ENCODE measurements around the gene SV2A. TPM values are rescaled to one million over a fixed set of nuclear protein-coding genes. Genes with fewer than 3 reads are reported as not detected.

Gene SV2A
- total RNA-seq, 1 donor from 2014 or later, result 1.1 TPM

DNA sequence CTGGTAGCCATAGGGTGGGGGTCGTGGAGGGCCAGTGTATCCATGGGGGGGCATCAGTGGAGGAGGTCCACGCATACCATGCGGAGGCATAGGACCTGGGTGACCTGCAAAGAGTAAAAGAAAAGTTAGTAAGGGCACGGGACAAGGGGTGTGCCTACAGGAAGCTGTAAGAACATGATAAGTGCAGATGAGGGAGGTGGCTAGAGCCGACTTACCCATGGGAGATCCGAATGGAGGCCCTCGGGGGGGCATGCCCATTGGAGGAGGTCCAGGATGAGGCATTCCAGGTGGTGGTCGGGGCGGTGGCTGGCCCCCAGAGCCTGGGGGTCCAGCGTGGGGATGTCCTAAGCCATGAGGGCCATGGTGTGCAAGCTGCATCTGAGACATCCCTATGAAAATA is 6.0 kb upstream of the SV2A start:
- H3K36me3 ChIP-seq (ENCODE audit: control insufficient read depth, insufficient read depth, low read length), result peaks cover 17% of the 10 kb centered on the region
- H3K27me3 ChIP-seq (ENCODE audit: control insufficient read depth, insufficient read depth, low read length), result no peaks in the 10 kb centered on the region
- DNase-seq (ENCODE audit: low read depth) (no peak), FAIRE-seq (no peak)
- TF ChIP-seq, protein P1, sequence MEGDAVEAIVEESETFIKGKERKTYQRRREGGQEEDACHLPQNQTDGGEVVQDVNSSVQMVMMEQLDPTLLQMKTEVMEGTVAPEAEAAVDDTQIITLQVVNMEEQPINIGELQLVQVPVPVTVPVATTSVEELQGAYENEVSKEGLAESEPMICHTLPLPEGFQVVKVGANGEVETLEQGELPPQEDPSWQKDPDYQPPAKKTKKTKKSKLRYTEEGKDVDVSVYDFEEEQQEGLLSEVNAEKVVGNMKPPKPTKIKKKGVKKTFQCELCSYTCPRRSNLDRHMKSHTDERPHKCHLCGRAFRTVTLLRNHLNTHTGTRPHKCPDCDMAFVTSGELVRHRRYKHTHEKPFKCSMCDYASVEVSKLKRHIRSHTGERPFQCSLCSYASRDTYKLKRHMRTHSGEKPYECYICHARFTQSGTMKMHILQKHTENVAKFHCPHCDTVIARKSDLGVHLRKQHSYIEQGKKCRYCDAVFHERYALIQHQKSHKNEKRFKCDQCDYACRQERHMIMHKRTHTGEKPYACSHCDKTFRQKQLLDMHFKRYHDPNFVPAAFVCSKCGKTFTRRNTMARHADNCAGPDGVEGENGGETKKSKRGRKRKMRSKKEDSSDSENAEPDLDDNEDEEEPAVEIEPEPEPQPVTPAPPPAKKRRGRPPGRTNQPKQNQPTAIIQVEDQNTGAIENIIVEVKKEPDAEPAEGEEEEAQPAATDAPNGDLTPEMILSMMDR (IDR thresholded peaks at IDR 0.05; ENCODE audit: insufficient read depth, low read length, severe bottlenecking), result no peak
- no peak overlapping the region for H3K4me3 ChIP-seq (ENCODE audit: low read depth, low read length)

DNA sequence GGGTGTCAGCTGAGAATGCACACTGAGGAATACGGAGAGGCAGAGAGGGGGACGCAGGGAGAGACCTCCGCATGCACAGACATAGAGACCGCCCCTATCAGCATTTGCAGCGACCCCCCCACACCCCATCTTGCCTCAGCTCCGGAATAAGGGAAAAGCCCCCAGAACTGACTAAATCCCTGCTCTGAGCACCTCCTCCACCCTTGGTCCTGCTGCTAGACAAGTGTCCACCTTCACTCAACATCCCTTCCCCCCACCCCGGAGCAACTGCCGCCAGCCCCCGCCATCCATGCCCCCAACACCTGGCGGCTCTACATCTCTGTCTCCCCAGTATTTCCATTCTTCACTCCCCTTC is 769 bp downstream of the SV2A start:
- no peak overlapping the region for H3K4me3 ChIP-seq (ENCODE audit: low read depth, low read length)
- DNase-seq (ENCODE audit: low read depth) (no peak), FAIRE-seq (no peak)
- H3K27me3 ChIP-seq (ENCODE audit: control insufficient read depth, insufficient read depth, low read length), result peaks cover 4% of the 10 kb centered on the region
- TF ChIP-seq, protein P1 (IDR thresholded peaks at IDR 0.05; ENCODE audit: insufficient read depth, low read length, severe bottlenecking), result no peak
- no peaks in the 10 kb centered on the region for H3K36me3 ChIP-seq (ENCODE audit: control insufficient read depth, insufficient read depth, low read length)

DNA sequence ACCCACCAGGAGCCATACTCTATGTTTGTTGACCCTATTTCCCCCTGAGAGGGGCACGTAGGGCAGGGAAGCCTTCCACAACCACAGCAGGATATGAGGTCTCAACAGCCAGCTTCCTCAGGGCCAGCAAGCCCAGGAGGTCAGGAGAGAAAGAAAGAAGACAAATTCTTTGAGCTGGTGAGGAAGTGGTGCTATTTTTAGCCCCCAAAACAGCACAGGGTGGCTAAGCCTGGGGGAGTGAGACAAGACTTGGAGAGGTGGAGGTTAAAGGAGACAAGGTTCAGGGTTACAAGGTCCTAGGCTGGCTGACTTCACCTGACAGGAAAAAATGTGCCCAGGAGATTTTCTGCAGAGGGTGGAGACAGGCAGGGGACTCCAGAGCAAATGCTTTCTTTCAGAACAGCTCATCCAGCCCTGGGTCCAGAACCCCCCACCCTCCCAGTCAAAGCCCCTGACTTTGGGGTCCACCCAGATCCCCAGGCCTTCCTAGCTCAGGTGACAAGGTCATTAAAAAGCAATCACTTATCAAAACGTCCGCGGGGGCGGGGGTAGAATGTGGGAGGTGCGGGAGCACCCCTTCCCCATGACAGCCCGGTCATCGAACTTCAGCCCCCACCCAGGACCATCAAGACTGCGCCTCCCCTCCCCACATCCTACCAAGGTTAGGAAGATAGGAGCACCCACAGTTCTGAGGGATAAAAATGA is 1.3 kb downstream of the SV2A start:
- TF ChIP-seq, protein P1 (IDR thresholded peaks at IDR 0.05; ENCODE audit: insufficient read depth, low read length, severe bottlenecking), result no peak
- H3K36me3 ChIP-seq (ENCODE audit: control insufficient read depth, insufficient read depth, low read length), result no peaks in the 10 kb centered on the region
- no peak for FAIRE-seq
- H3K27me3 ChIP-seq (ENCODE audit: control insufficient read depth, insufficient read depth, low read length), result peaks cover 4% of the 10 kb centered on the region
- H3K4me3 ChIP-seq (ENCODE audit: low read depth, low read length), result no peak overlapping the region
- no peak for DNase-seq (ENCODE audit: low read depth)

DNA sequence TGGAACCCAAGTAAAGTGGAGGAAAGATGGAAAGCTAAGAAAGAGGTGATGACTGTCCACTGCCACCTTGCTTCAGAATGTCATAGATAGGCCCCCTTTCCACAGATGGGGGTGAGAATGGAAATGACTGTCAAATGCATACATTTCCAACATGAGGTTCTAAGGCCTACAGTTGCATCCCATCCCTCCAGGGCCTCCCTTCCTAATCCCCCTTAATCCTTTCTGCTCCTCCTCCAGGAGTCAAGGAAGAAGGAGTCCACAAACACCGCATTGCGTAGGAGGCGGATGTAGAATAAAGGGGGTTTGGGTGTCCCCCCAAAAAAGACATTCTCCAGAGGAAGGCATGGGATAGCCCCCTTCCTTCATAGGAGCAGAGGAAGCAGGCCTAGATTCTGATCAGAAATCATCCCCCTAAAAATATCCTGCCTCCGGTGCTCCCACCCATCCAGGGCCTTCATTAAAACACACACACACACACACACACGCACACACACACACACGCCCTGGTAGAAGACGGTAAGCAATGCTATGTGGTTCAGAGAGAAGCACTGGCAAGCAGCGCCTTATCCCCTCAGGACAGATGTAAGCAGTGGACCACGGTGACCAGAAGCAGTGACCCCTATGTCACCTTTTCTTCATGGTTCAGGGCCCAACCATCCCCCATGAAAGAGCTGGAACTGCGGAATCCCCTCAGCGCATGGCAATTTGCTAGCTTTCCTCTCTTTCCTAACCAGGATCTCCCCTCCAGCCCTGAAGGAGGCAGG is 2.0 kb downstream of the SV2A start:
- no peak for FAIRE-seq
- peaks cover 4% of the 10 kb centered on the region for H3K27me3 ChIP-seq (ENCODE audit: control insufficient read depth, insufficient read depth, low read length)
- TF ChIP-seq, protein P1 (IDR thresholded peaks at IDR 0.05; ENCODE audit: insufficient read depth, low read length, severe bottlenecking), result no peak

DNA sequence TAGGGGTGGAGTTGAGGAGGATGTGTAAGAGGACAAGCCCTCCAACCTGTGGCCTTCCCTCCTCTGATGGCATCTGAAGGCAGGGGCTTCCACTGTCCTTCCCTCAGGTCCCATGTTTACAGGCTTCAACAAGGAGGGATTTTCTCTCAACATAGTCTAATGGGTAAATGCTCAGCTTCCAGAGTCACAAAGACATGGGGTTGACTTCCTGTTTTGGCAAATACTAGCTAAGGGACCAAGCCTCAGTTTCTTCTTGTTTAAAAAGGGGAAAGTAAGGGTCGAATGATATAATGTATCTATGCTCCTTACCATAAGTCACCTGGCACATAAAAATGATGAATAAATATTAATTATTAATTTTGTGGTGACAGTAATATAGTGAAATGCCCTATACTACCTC is 3.1 kb downstream of the SV2A start:
- H3K36me3 ChIP-seq (ENCODE audit: control insufficient read depth, insufficient read depth, low read length), result no peaks in the 10 kb centered on the region
- FAIRE-seq (no peak), DNase-seq (ENCODE audit: low read depth) (no peak)
- H3K27me3 ChIP-seq (ENCODE audit: control insufficient read depth, insufficient read depth, low read length), result peaks cover 4% of the 10 kb centered on the region
- TF ChIP-seq, protein P1 (IDR thresholded peaks at IDR 0.05; ENCODE audit: insufficient read depth, low read length, severe bottlenecking), result no peak
- H3K4me3 ChIP-seq (ENCODE audit: low read depth, low read length), result no peak overlapping the region

More for the DNA sequence above, 2.0 kb downstream of the SV2A start:
- no peak overlapping the region for H3K4me3 ChIP-seq (ENCODE audit: low read depth, low read length)
- no peak for DNase-seq (ENCODE audit: low read depth)
- H3K36me3 ChIP-seq (ENCODE audit: control insufficient read depth, insufficient read depth, low read length), result no peaks in the 10 kb centered on the region
